B cell (primary cell): Measurements from ENCODE around the gene AEBP2. TPM values are rescaled to one million over a fixed set of nuclear protein-coding genes. Genes with fewer than 3 reads are reported as not detected.

Experiments used
- ATAC-seq: fragments of 200-7000 bp; cut with Tn5 transposase; one replicate; pipeline ENCODE4 v1.10.0; 2021; ENCODE audit warnings: low read depth, mild to moderate bottlenecking, moderate number of reproducible peaks, moderate library complexity
- CTCF ChIA-PET: fragments of 350-600 bp; sonication (Branson Sonifier 250); formaldehyde crosslinking; loops from one replicate; lab custom pipeline; 2021; ENCODE audit warnings: antibody characterized with exemption, inconsistent platforms; lab: Charles Lee
- POLR2A ChIA-PET: fragments of 350-600 bp; sonication (Branson Sonifier 250); formaldehyde crosslinking; loops from one replicate; lab custom pipeline; 2021; ENCODE audit warnings: antibody characterized with exemption; lab: Charles Lee
- DNase-seq: peaks from one replicate; pipeline ENCODE4 v3.0.0; 2013
- H2AFZ ChIP-seq: 2 replicates; pipeline ENCODE4 v1.6.1; 2012; ENCODE audit warnings: mild to moderate bottlenecking, low read depth, low read length; ENCODE audit not compliant: insufficient read depth, poor library complexity, severe bottlenecking
- H3K27ac ChIP-seq, 2 donors: 1 replicate in 1 of 2; 2 replicates in 1 of 2; pipeline ENCODE4 v1.5.1; 2012 to 2013; ENCODE audit warnings: low read length in 2 of 2, mild to moderate bottlenecking in 2 of 2, moderate library complexity in 1 of 2
- H3K27me3 ChIP-seq, 4 experiments: fragments of 200-600 bp in 1 of 4; sonication (generic) in 1 of 4; replicated peaks in 1 of 4; 1 replicate in 2 of 4; 2 replicates in 2 of 4; pipeline versions ENCODE4 v1.6.1 to v1.7.0; 2013 to 2016; ENCODE audit warnings: low read length in 3 of 4, mild to moderate bottlenecking in 2 of 4, mixed read lengths in 1 of 4, moderate library complexity in 1 of 4; ENCODE audit not compliant: insufficient read depth in 4 of 4, control insufficient read depth in 3 of 4; ENCODE audit errors: control extremely low read depth in 1 of 4
- H3K36me3 ChIP-seq, 2 experiments: replicated peaks in 1 of 2; 1 replicate in 1 of 2; 2 replicates in 1 of 2; pipeline versions ENCODE4 v1.6.1 to v1.7.1; 2013; ENCODE audit warnings: low read length in 1 of 2; ENCODE audit not compliant: insufficient read depth in 2 of 2, control insufficient read depth in 1 of 2; ENCODE audit errors: control extremely low read depth in 1 of 2, extremely low read depth in 1 of 2
- H3K4me1 ChIP-seq, 2 donors: fragments of 200-600 bp in 1 of 2; sonication (generic) in 1 of 2; 1 replicate in 1 of 2; 2 replicates in 1 of 2; pipeline versions ENCODE4 v1.5.1 to v1.6.1; 2013 to 2017; ENCODE audit warnings: low read length in 2 of 2; ENCODE audit not compliant: control insufficient read depth in 2 of 2, insufficient read depth in 2 of 2
- H3K4me2 ChIP-seq: replicated peaks from 2 replicates; pipeline ENCODE3; 2012; ENCODE audit warnings: mild to moderate bottlenecking, low read depth, low read length; ENCODE audit not compliant: poor library complexity, severe bottlenecking
- H3K4me3 ChIP-seq, 5 experiments: fragments of 200-600 bp in 1 of 5; sonication (generic) in 1 of 5; 1 replicate in 3 of 5; 2 replicates in 2 of 5; pipeline versions ENCODE4 v1.5.1 to v1.7.0; 2011 to 2016; ENCODE audit warnings: low read length in 4 of 5, mild to moderate bottlenecking in 4 of 5, low read depth in 2 of 5, control low read depth in 1 of 5, moderate library complexity in 1 of 5; ENCODE audit not compliant: insufficient read depth in 1 of 5; ENCODE audit errors: control extremely low read depth in 1 of 5, extremely low read depth in 1 of 5
- H3K79me2 ChIP-seq: fragments of 200-600 bp; sonication (generic); one replicate; pipeline ENCODE4 v1.6.0; 2016; ENCODE audit warnings: low read length; ENCODE audit not compliant: control insufficient read depth, insufficient read depth
- H3K9ac ChIP-seq: fragments of 200-600 bp; sonication (generic); 2 replicates; pipeline ENCODE4 v1.6.1; 2017; ENCODE audit warnings: mild to moderate bottlenecking, low read length, moderate library complexity
- H3K9me3 ChIP-seq, 3 donors: one replicate each; pipeline versions ENCODE4 v1.6.1 to v1.7.1; 2013; ENCODE audit warnings: low read length in 2 of 3; ENCODE audit not compliant: control insufficient read depth in 2 of 3, insufficient read depth in 1 of 3; ENCODE audit errors: control extremely low read depth in 1 of 3
- H4K20me1 ChIP-seq: 2 replicates; pipeline ENCODE4 v1.6.0; 2012; ENCODE audit warnings: mild to moderate bottlenecking, low read length; ENCODE audit not compliant: insufficient read depth, control insufficient read depth, poor library complexity, severe bottlenecking
- H3K27ac Mint-ChIP-seq: one replicate; pipeline ENCODE4 v1.8.0; 2021; ENCODE audit warnings: mixed read lengths
- H3K27me3 Mint-ChIP-seq: one replicate; pipeline ENCODE4 v1.8.0; 2021; ENCODE audit warnings: mixed read lengths
- H3K4me1 Mint-ChIP-seq: one replicate; pipeline ENCODE4 v1.8.0; 2021; ENCODE audit warnings: mixed read lengths
- H3K4me3 Mint-ChIP-seq: one replicate; pipeline ENCODE4 v1.8.0; 2021; ENCODE audit warnings: mixed read lengths
- H3K9me3 Mint-ChIP-seq: one replicate; pipeline ENCODE4 v1.8.0; 2022; ENCODE audit warnings: mixed read lengths; ENCODE audit not compliant: insufficient read depth
- EZH2 ChIP-seq: IDR thresholded peaks from 2 replicates; pipeline ENCODE4 v1.6.1; 2012; ENCODE audit warnings: borderline replicate concordance, low read depth, mild to moderate bottlenecking, moderate library complexity, low read length; ENCODE audit not compliant: insufficient read depth, poor library complexity, severe bottlenecking
- WGBS: methylation state at CpG from one replicate; pipeline ENCODE4 v1.1.5; 2013; ENCODE audit warnings: missing lambda C conversion rate; ENCODE audit not compliant: insufficient coverage; 5-methylcytosine and 5-hydroxymethylcytosine counted together
- intact Hi-C: fragments of 100-400 bp; cut with micrococcal nuclease; formaldehyde crosslinking; loops from one replicate; pipeline ENCODE4 v1.10.0; 2022
- polyA plus RNA-seq: library from polyadenylated mRNA; depleted of rRNA; stranded (reverse); fragments of >200 nt; gene quantifications from 2 replicates; pipeline ENCODE4 v1.2.3, GENCODE V29; 2012
- total RNA-seq, 2 donors: library from RNA; stranded (reverse); fragments of 120-200 nt in 1 of 2; gene quantifications; 1 replicate in 1 of 2; 2 replicates in 1 of 2; pipeline versions ENCODE4 v1.2.3 to v1.2.4, GENCODE V29; 2013 to 2022
- TF ChIP-seq, protein P1 (sequence below): fragments of 200-600 bp; IDR thresholded peaks from one replicate; pipeline ENCODE4 v1.8.0; 2022; ENCODE audit warnings: antibody characterized with exemption, mild to moderate bottlenecking

The AEBP2 gene
- total and polyA plus RNA-seq, 2 donors (not counting 1 experiment from before 2014, with no cell fraction given), result 12.1 to 67.8 TPM

DNA sequence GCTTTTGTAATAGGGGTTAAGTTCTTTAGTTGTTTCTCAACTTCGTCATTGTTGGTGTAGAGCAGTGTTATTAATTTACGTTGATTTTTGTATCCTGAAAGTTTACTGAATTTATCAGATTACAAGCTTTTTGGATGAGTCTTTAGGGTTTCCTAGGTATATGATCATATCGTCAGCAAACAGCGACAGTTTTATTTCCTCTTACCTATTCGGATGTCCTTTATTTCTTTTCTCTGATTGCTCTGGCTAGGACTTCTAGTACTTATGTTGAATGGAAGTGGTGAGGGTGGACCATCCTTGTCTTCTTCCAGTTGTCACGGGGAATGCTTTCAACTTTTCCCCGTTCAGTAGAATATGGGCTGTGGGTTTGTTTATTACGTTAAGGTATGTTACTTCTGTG, 37.8 kb downstream of the AEBP2 start:
- H3K4me3 ChIP-seq, result no peak overlapping the region
- peaks cover 16% of the 10 kb centered on the region for H4K20me1 ChIP-seq
- ChIA-PET POLR2A (no interaction called here), CTCF (no interaction called here)
- peaks cover 78% of the 10 kb centered on the region for H3K79me2 ChIP-seq
- ATAC-seq, result no peak
- DNase-seq, result no peak
- no peak overlapping the region for H3K27ac ChIP-seq
- Mint-ChIP-seq H3K4me3 (no peak overlapping the region), H3K27ac (no peak overlapping the region), H3K9me3 (no peaks in the 10 kb centered on the region), H3K27me3 (no peaks in the 10 kb centered on the region), H3K4me1 (peaks cover 19% of the 10 kb centered on the region)
- H3K9me3 ChIP-seq, result peaks cover 2 to 18% (median 11%) of the 10 kb centered on the region in 3 donors
- no peak overlapping the region for H2AFZ ChIP-seq
- H3K4me1 ChIP-seq, result peaks cover 2% of the 10 kb centered on the region in 2 donors
- intact Hi-C loops, result no loop called here
- TF ChIP-seq EZH2, result no peak
- TF ChIP-seq, protein P1, sequence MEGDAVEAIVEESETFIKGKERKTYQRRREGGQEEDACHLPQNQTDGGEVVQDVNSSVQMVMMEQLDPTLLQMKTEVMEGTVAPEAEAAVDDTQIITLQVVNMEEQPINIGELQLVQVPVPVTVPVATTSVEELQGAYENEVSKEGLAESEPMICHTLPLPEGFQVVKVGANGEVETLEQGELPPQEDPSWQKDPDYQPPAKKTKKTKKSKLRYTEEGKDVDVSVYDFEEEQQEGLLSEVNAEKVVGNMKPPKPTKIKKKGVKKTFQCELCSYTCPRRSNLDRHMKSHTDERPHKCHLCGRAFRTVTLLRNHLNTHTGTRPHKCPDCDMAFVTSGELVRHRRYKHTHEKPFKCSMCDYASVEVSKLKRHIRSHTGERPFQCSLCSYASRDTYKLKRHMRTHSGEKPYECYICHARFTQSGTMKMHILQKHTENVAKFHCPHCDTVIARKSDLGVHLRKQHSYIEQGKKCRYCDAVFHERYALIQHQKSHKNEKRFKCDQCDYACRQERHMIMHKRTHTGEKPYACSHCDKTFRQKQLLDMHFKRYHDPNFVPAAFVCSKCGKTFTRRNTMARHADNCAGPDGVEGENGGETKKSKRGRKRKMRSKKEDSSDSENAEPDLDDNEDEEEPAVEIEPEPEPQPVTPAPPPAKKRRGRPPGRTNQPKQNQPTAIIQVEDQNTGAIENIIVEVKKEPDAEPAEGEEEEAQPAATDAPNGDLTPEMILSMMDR, result no peak
- H3K9ac ChIP-seq, result no peak overlapping the region
- 93% methylated on average over 3 of the region's 8 CpGs for WGBS
- no peaks in the 10 kb centered on the region for H3K27me3 ChIP-seq
- peaks cover 5 to 36% of the 10 kb centered on the region in 2 experiments for H3K36me3 ChIP-seq
- no peak overlapping the region for H3K4me2 ChIP-seq

DNA sequence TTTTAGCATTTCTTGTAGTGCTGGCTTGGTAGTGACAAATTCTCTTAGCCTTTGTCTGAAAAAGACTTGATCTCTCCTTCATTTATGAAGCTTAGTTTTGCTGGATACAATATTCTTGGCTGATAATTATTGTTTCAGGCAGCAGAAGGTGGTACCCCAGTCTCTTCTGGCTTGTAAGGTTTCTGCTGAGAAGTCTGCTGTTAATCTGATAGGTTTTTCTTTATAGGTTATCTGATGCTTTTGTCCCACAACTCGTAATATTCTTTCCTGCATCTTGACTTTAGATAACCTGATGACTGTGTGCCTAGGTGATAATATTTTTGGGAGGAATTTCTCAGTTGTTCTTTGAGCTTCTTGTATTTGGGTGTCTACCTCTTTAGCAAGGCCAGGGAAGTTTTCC, 41.2 kb downstream of the AEBP2 start:
- Histone ChIP-seq H4K20me1 (peaks cover 33% of the 10 kb centered on the region), H2AFZ (no peak overlapping the region), H3K27me3 (no peaks in the 10 kb centered on the region), H3K9me3 (peaks cover 2 to 18% (median 11%) of the 10 kb centered on the region in 3 donors), H3K9ac (no peak overlapping the region), H3K4me1 (peaks cover 10 to 16% of the 10 kb centered on the region in 2 donors), H3K4me2 (no peak overlapping the region), H3K27ac (no peak overlapping the region), H3K4me3 (no peak overlapping the region), H3K79me2 (peaks cover 98% of the 10 kb centered on the region), H3K36me3 (peaks cover 5 to 31% of the 10 kb centered on the region in 2 experiments)
- Mint-ChIP-seq H3K9me3 (no peaks in the 10 kb centered on the region), H3K4me1 (peaks cover 35% of the 10 kb centered on the region), H3K27ac (no peak overlapping the region), H3K27me3 (no peaks in the 10 kb centered on the region), H3K4me3 (no peak overlapping the region)
- WGBS, result no CpG with 5 or more reads among the region's 1 CpG
- ATAC-seq (no peak), DNase-seq (no peak)
- intact Hi-C loops, result no loop called here
- ChIA-PET CTCF (no interaction called here), POLR2A (no interaction called here)
- no peak for TF ChIP-seq EZH2
- TF ChIP-seq, protein P1, result no peak
